Measurements from ENCODE around the gene BEX3.
"Not testable (repeated sequence)": the region's sequence is repeated elsewhere in the genome, so short reads cannot be mapped to it uniquely, and the experiment has no call there.

The BEX3 gene

GRCh38 chrX:103362474-103362873 lies 13.9 kb upstream of the BEX3 start:
- Mint-ChIP-seq H3K27ac (no peak overlapping the region), H3K27me3 (no peaks in the 10 kb centered on the region), H3K36me3 (ENCODE audit: low read depth) (peaks cover 3% of the 10 kb centered on the region), H3K9me3 (no peaks in the 10 kb centered on the region), H3K4me3 (no peak overlapping the region), H3K4me1 (ENCODE audit: low read depth) (peaks cover 4% of the 10 kb centered on the region)

- Mint-ChIP-seq H3K27ac (no peak overlapping the region), H3K4me3 (no peak overlapping the region), H3K9me3 (no peaks in the 10 kb centered on the region), H3K4me1 (ENCODE audit: low read depth) (no peaks in the 10 kb centered on the region), H3K27me3 (no peaks in the 10 kb centered on the region), H3K36me3 (ENCODE audit: low read depth) (no peaks in the 10 kb centered on the region)
Measured at GRCh38 chrX:103363046-103363445, 13.3 kb upstream of the BEX3 start.

- no peaks in the 10 kb centered on the region for H3K36me3 Mint-ChIP-seq (ENCODE audit: low read depth)
- no peaks in the 10 kb centered on the region for H3K9me3 Mint-ChIP-seq
- H3K27me3 Mint-ChIP-seq: no peaks in the 10 kb centered on the region
- H3K27ac Mint-ChIP-seq: no peak overlapping the region
- no peaks in the 10 kb centered on the region for H3K4me1 Mint-ChIP-seq (ENCODE audit: low read depth)
- H3K4me3 Mint-ChIP-seq: no peak overlapping the region
Measured at GRCh38 chrX:103367502-103367901, 8.8 kb upstream of the BEX3 start.

- Mint-ChIP-seq H3K36me3 (ENCODE audit: low read depth) (no peaks in the 10 kb centered on the region), H3K9me3 (no peaks in the 10 kb centered on the region), H3K4me3 (no peak overlapping the region), H3K27me3 (no peaks in the 10 kb centered on the region), H3K4me1 (ENCODE audit: low read depth) (no peaks in the 10 kb centered on the region), H3K27ac (no peak overlapping the region)
Measured at GRCh38 chrX:103369479-103369878, 6.9 kb upstream of the BEX3 start.

- H3K36me3 Mint-ChIP-seq (ENCODE audit: low read depth): peaks cover 3% of the 10 kb centered on the region
- no peaks in the 10 kb centered on the region for H3K9me3 Mint-ChIP-seq
- H3K4me3 Mint-ChIP-seq: no peak overlapping the region
- H3K27ac Mint-ChIP-seq: no peak overlapping the region
- H3K4me1 Mint-ChIP-seq (ENCODE audit: low read depth): peaks cover 7% of the 10 kb centered on the region
- no peaks in the 10 kb centered on the region for H3K27me3 Mint-ChIP-seq
Measured at GRCh38 chrX:103372886-103373285, 3.5 kb upstream of the BEX3 start.

- Mint-ChIP-seq H3K27me3 (no peaks in the 10 kb centered on the region), H3K4me3 (no peak overlapping the region), H3K4me1 (ENCODE audit: low read depth) (peaks cover 7% of the 10 kb centered on the region), H3K9me3 (no peaks in the 10 kb centered on the region), H3K36me3 (ENCODE audit: low read depth) (peaks cover 3% of the 10 kb centered on the region), H3K27ac (no peak overlapping the region)
Measured at GRCh38 chrX:103373581-103373980, 2.8 kb upstream of the BEX3 start.

- no peaks in the 10 kb centered on the region for H3K9me3 Mint-ChIP-seq
- H3K4me1 Mint-ChIP-seq (ENCODE audit: low read depth): peaks cover 7% of the 10 kb centered on the region
- H3K4me3 Mint-ChIP-seq: peak overlapping the region; percentile 80
- H3K27ac Mint-ChIP-seq: peak overlapping the region; percentile 17
- H3K27me3 Mint-ChIP-seq: no peaks in the 10 kb centered on the region
- peaks cover 3% of the 10 kb centered on the region for H3K36me3 Mint-ChIP-seq (ENCODE audit: low read depth)
Measured at GRCh38 chrX:103376979-103377324, 614 bp downstream of the BEX3 start.

- Mint-ChIP-seq H3K36me3 (ENCODE audit: low read depth) (peaks cover 3% of the 10 kb centered on the region), H3K4me1 (ENCODE audit: low read depth) (peaks cover 7% of the 10 kb centered on the region), H3K27ac (no peak overlapping the region), H3K9me3 (no peaks in the 10 kb centered on the region), H3K4me3 (no peak overlapping the region), H3K27me3 (no peaks in the 10 kb centered on the region)
Measured at GRCh38 chrX:103378990-103379389, 2.7 kb downstream of the BEX3 start.

GRCh38 chrX:103382877-103383276 lies 6.5 kb downstream of the BEX3 start:
- no peaks in the 10 kb centered on the region for H3K9me3 Mint-ChIP-seq
- no peak overlapping the region for H3K27ac Mint-ChIP-seq
- no peak overlapping the region for H3K4me3 Mint-ChIP-seq
- no peaks in the 10 kb centered on the region for H3K4me1 Mint-ChIP-seq (ENCODE audit: low read depth)
- no peaks in the 10 kb centered on the region for H3K36me3 Mint-ChIP-seq (ENCODE audit: low read depth)
- H3K27me3 Mint-ChIP-seq: peaks cover 2% of the 10 kb centered on the region

- H3K27ac Mint-ChIP-seq: no peak overlapping the region
- no peak overlapping the region for H3K4me3 Mint-ChIP-seq
- H3K4me1 Mint-ChIP-seq (ENCODE audit: low read depth): no peaks in the 10 kb centered on the region
- peaks cover 5% of the 10 kb centered on the region for H3K27me3 Mint-ChIP-seq
- no peaks in the 10 kb centered on the region for H3K36me3 Mint-ChIP-seq (ENCODE audit: low read depth)
- H3K9me3 Mint-ChIP-seq: no peaks in the 10 kb centered on the region
Measured at GRCh38 chrX:103384672-103385071, 8.3 kb downstream of the BEX3 start.

GRCh38 chrX:103385283-103385830 lies 9.0 kb downstream of the BEX3 start:
- not testable (repeated sequence) for H3K27ac Mint-ChIP-seq; H3K4me3 Mint-ChIP-seq; H3K36me3 Mint-ChIP-seq (ENCODE audit: low read depth); H3K27me3 Mint-ChIP-seq; H3K4me1 Mint-ChIP-seq (ENCODE audit: low read depth); H3K9me3 Mint-ChIP-seq

GRCh38 chrX:103386332-103386731 lies 10.0 kb downstream of the BEX3 start:
- H3K4me3 Mint-ChIP-seq: no peak overlapping the region
- H3K27ac Mint-ChIP-seq: no peak overlapping the region
- no peaks in the 10 kb centered on the region for H3K36me3 Mint-ChIP-seq (ENCODE audit: low read depth)
- H3K27me3 Mint-ChIP-seq: peaks cover 14% of the 10 kb centered on the region
- no peaks in the 10 kb centered on the region for H3K9me3 Mint-ChIP-seq
- no peaks in the 10 kb centered on the region for H3K4me1 Mint-ChIP-seq (ENCODE audit: low read depth)

GRCh38 chrX:103393487-103393886 lies 17.1 kb downstream of the BEX3 start:
- no peaks in the 10 kb centered on the region for H3K9me3 Mint-ChIP-seq
- H3K27me3 Mint-ChIP-seq: peaks cover 11% of the 10 kb centered on the region
- no peaks in the 10 kb centered on the region for H3K36me3 Mint-ChIP-seq (ENCODE audit: low read depth)
- H3K4me1 Mint-ChIP-seq (ENCODE audit: low read depth): peaks cover 22% of the 10 kb centered on the region
- no peak overlapping the region for H3K4me3 Mint-ChIP-seq
- H3K27ac Mint-ChIP-seq: no peak overlapping the region

GRCh38 chrX:103396186-103396585 lies 19.8 kb downstream of the BEX3 start:
- no peaks in the 10 kb centered on the region for H3K9me3 Mint-ChIP-seq
- H3K36me3 Mint-ChIP-seq (ENCODE audit: low read depth): no peaks in the 10 kb centered on the region
- H3K27me3 Mint-ChIP-seq: no peaks in the 10 kb centered on the region
- H3K4me3 Mint-ChIP-seq: no peak overlapping the region
- peaks cover 27% of the 10 kb centered on the region for H3K4me1 Mint-ChIP-seq (ENCODE audit: low read depth)
- H3K27ac Mint-ChIP-seq: peak overlapping the region; percentile 79

GRCh38 chrX:103396660-103397059 lies 20.3 kb downstream of the BEX3 start:
- no peaks in the 10 kb centered on the region for H3K36me3 Mint-ChIP-seq (ENCODE audit: low read depth)
- peaks cover 27% of the 10 kb centered on the region for H3K4me1 Mint-ChIP-seq (ENCODE audit: low read depth)
- peak overlapping the region; percentile 79 for H3K27ac Mint-ChIP-seq
- no peak overlapping the region for H3K4me3 Mint-ChIP-seq
- no peaks in the 10 kb centered on the region for H3K9me3 Mint-ChIP-seq
- no peaks in the 10 kb centered on the region for H3K27me3 Mint-ChIP-seq

- H3K4me3 Mint-ChIP-seq: no peak overlapping the region
- H3K27ac Mint-ChIP-seq: peak overlapping the region; percentile 76
- no peaks in the 10 kb centered on the region for H3K9me3 Mint-ChIP-seq
- H3K36me3 Mint-ChIP-seq (ENCODE audit: low read depth): no peaks in the 10 kb centered on the region
- peaks cover 27% of the 10 kb centered on the region for H3K4me1 Mint-ChIP-seq (ENCODE audit: low read depth)
- no peaks in the 10 kb centered on the region for H3K27me3 Mint-ChIP-seq
Measured at GRCh38 chrX:103397707-103398106, 21.4 kb downstream of the BEX3 start.

Data from stimulated activated naive CD8-positive, alpha-beta T cell treated with anti-CD3 and anti-CD28 coated beads, Interleukin-15, Interleukin-2, amounts not matched to agents 100 ng/mL and 50 ng/mL, for 24 hours (primary cell).